Mesenchymal stem cell (in vitro differentiated cells and primary cell): ENCODE measurements around the gene CCDC201.

ENCODE experiments used
- DNase-seq: peaks from one replicate; pipeline ENCODE4 v3.0.0-alpha.2; 2013
- H2AFZ ChIP-seq: one replicate; pipeline ENCODE4 v1.6.1; 2013; ENCODE audit warnings: low read depth, mild to moderate bottlenecking, control low read depth, inconsistent platforms, low read length, moderate library complexity
- H2AK5ac ChIP-seq: 2 replicates; pipeline ENCODE4 v1.6.1; 2013; ENCODE audit warnings: low read length, moderate library complexity, mild to moderate bottlenecking, inconsistent platforms; ENCODE audit not compliant: severe bottlenecking
- H2BK120ac ChIP-seq: one replicate; pipeline ENCODE4 v1.6.1; 2013; ENCODE audit warnings: low read depth, mild to moderate bottlenecking, inconsistent platforms, low read length, moderate library complexity
- H2BK12ac ChIP-seq, 2 experiments: one replicate each; pipeline ENCODE4 v1.6.1; 2013; ENCODE audit warnings: inconsistent platforms in 2 of 2, low read length in 2 of 2, mild to moderate bottlenecking in 2 of 2, moderate library complexity in 2 of 2, control low read depth in 1 of 2
- H2BK15ac ChIP-seq: one replicate; pipeline ENCODE4 v1.6.1; 2013; ENCODE audit warnings: mild to moderate bottlenecking, low read depth, inconsistent platforms; ENCODE audit not compliant: poor library complexity, severe bottlenecking
- H2BK5ac ChIP-seq: 2 replicates; pipeline ENCODE4 v1.6.1; 2013; ENCODE audit warnings: low read depth, mild to moderate bottlenecking, low read length, control low read depth, inconsistent platforms; ENCODE audit not compliant: poor library complexity, severe bottlenecking
- H3K14ac ChIP-seq, 2 experiments: one replicate each; pipeline ENCODE4 v1.6.1; 2013; ENCODE audit warnings: inconsistent platforms in 2 of 2, low read length in 2 of 2, control low read depth in 1 of 2, mild to moderate bottlenecking in 1 of 2, moderate library complexity in 1 of 2
- H3K18ac ChIP-seq, 2 experiments: one replicate each; pipeline ENCODE4 v1.6.1; 2013; ENCODE audit warnings: inconsistent platforms in 2 of 2, low read length in 2 of 2, control low read depth in 1 of 2, low read depth in 1 of 2, mild to moderate bottlenecking in 1 of 2
- H3K23ac ChIP-seq, 2 experiments: one replicate each; pipeline ENCODE4 v1.6.1; 2013; ENCODE audit warnings: inconsistent platforms in 2 of 2, low read length in 2 of 2, mild to moderate bottlenecking in 2 of 2, moderate library complexity in 2 of 2, control low read depth in 1 of 2
- H3K27ac ChIP-seq: 2 replicates; pipeline ENCODE4 v1.5.1; 2013; ENCODE audit warnings: mild to moderate bottlenecking, moderate library complexity, low read length, control low read depth, inconsistent platforms; ENCODE audit not compliant: poor library complexity, severe bottlenecking
- H3K27me3 ChIP-seq, 2 experiments: 2 replicates each; pipeline versions ENCODE4 v1.6.1 to v1.7.0; 2013; ENCODE audit warnings: low read length in 2 of 2, mild to moderate bottlenecking in 2 of 2, moderate library complexity in 2 of 2, control low read depth in 1 of 2, inconsistent platforms in 1 of 2; ENCODE audit not compliant: control insufficient read depth in 1 of 2, insufficient read depth in 1 of 2
- H3K36me3 ChIP-seq, 2 experiments: 2 replicates each; pipeline versions ENCODE4 v1.6.1 to v1.7.0; 2013; ENCODE audit warnings: low read length in 2 of 2, control low read depth in 1 of 2, inconsistent platforms in 1 of 2, low read depth in 1 of 2, mild to moderate bottlenecking in 1 of 2; ENCODE audit not compliant: insufficient read depth in 2 of 2, control insufficient read depth in 1 of 2
- H3K4ac ChIP-seq, 2 experiments: one replicate each; pipeline ENCODE4 v1.6.1; 2013; ENCODE audit warnings: inconsistent platforms in 2 of 2, low read length in 2 of 2, mild to moderate bottlenecking in 2 of 2, moderate library complexity in 2 of 2, control low read depth in 1 of 2, low read depth in 1 of 2
- H3K4me1 ChIP-seq: 2 replicates; pipeline ENCODE4 v1.6.1; 2013; ENCODE audit warnings: low read depth, low read length, control low read depth; ENCODE audit not compliant: control insufficient read depth, insufficient read depth
- H3K4me2 ChIP-seq: 2 replicates; pipeline ENCODE4 v1.6.1; 2013; ENCODE audit warnings: low read length, mild to moderate bottlenecking, inconsistent platforms; ENCODE audit not compliant: poor library complexity, severe bottlenecking
- H3K4me3 ChIP-seq, 2 experiments: 2 replicates each; pipeline versions ENCODE4 v1.5.1 to v1.7.0; 2013; ENCODE audit warnings: low read length in 2 of 2, mild to moderate bottlenecking in 2 of 2, control low read depth in 1 of 2, low read depth in 1 of 2; ENCODE audit not compliant: insufficient read depth in 1 of 2
- H3K79me1 ChIP-seq: replicated peaks from 2 replicates; pipeline ENCODE4 v1.6.1; 2013; ENCODE audit warnings: mild to moderate bottlenecking, control low read depth, low read length, inconsistent platforms; ENCODE audit not compliant: poor library complexity, severe bottlenecking
- H3K9ac ChIP-seq: 2 replicates; pipeline ENCODE4 v1.7.0; 2013; ENCODE audit warnings: mild to moderate bottlenecking, low read length, moderate library complexity
- H3K9me3 ChIP-seq: 2 replicates; pipeline ENCODE4 v1.7.0; 2013; ENCODE audit warnings: mild to moderate bottlenecking, low read length; ENCODE audit not compliant: control insufficient read depth
- H4K8ac ChIP-seq: one replicate; pipeline ENCODE4 v1.6.1; 2013; ENCODE audit warnings: inconsistent platforms, mild to moderate bottlenecking, low read length, moderate library complexity
- H4K91ac ChIP-seq: one replicate; pipeline ENCODE4 v1.6.1; 2013; ENCODE audit warnings: mild to moderate bottlenecking, low read length, inconsistent platforms
- WGBS: methylation state at CpG from one replicate; pipeline ENCODE4 v1.1.7; 2013; ENCODE audit warnings: mixed read lengths; 5-methylcytosine and 5-hydroxymethylcytosine counted together

Gene CCDC201

DNA sequence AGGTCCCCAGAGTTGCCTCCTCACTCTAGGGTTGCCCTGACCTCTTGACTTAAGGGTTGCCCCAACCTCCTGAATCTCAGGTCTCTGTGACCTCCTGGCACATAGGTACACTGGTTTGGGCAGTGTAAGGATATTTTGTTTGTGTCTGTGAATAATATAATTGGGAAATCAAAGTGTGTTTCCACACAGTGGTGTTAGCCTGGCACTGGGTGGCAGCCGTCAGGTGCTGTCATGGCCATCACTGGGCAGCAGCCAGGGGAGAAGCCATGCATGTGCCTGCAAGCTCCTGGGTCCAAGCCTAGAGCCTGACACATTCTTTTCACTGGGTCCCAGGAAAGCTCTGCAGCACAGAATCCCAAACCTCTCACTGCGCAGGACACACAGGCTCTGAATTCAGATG lies 3.6 kb upstream of the CCDC201 start:
- no peak for DNase-seq
- H3K4ac ChIP-seq: no peak overlapping the region
- H3K9ac ChIP-seq: no peak overlapping the region
- no peak overlapping the region for H3K14ac ChIP-seq
- no peaks in the 10 kb centered on the region for H3K27me3 ChIP-seq
- no peak overlapping the region for H2BK5ac ChIP-seq
- no peak overlapping the region for H4K91ac ChIP-seq
- 70% methylated on average over 2 of the region's 2 CpGs for WGBS
- no peak overlapping the region for H2BK15ac ChIP-seq
- H3K4me3 ChIP-seq: no peak overlapping the region
- H3K79me1 ChIP-seq: no peaks in the 10 kb centered on the region
- no peak overlapping the region for H3K4me2 ChIP-seq
- H3K23ac ChIP-seq: no peak overlapping the region
- no peak overlapping the region for H2AFZ ChIP-seq
- peak overlapping the region in 1 of 2 experiments; percentile 11 for H2BK12ac ChIP-seq
- no peak overlapping the region for H2BK120ac ChIP-seq
- no peak overlapping the region for H3K18ac ChIP-seq
- no peak overlapping the region for H2AK5ac ChIP-seq
- H3K27ac ChIP-seq: no peak overlapping the region
- H4K8ac ChIP-seq: no peak overlapping the region
- peaks cover 3% of the 10 kb centered on the region for H3K4me1 ChIP-seq
- no peaks in the 10 kb centered on the region for H3K36me3 ChIP-seq
- no peaks in the 10 kb centered on the region for H3K9me3 ChIP-seq

DNA sequence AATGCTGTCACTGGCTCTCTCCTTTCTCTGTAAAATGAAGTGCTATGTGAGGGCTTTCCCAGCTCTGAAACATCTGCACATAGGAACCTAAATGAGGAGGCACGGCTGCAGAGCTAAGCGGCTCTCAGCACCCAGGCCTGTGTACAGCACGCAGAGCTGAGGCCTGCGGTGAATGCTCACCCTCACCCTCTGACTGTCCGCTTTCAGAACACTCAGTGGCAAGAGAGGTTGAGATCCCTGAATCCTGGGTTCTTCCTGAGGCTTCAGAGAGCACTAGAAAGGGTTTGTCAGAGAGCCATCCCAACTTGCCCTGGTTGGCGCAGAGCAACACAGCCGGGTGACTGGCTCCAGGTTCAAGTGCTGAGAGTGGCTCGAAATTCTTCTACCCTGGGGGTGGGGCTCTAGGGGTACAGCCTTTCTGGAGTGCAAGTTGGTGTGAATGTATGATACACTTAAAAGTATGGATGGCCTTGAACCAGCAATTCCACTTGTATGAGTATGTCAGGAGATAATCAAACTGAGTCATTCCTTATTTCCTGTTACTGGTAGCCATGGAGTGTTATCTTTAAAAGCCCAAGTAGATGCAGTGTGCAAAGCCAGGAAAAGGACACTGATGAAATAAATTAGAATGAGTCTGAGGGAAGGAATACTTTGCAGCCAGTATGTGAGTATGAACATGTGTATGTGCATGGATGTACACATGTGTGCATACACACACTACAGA lies 1.7 kb upstream of the CCDC201 start:
- H3K23ac ChIP-seq: no peak overlapping the region
- whole genome bisulfite sequencing: 68% methylated on average over 8 of the region's 8 CpGs
- peak overlapping the region; percentile 14 to 82 for H2BK12ac ChIP-seq
- no peak overlapping the region for H3K27ac ChIP-seq
- H3K14ac ChIP-seq: peak overlapping the region in 1 of 2 experiments; percentile 23
- peak; percentile 87 for DNase-seq
- no peak overlapping the region for H2BK5ac ChIP-seq
- no peaks in the 10 kb centered on the region for H3K9me3 ChIP-seq
- H2BK120ac ChIP-seq: no peak overlapping the region
- H4K91ac ChIP-seq: peak overlapping the region; percentile 52
- H3K36me3 ChIP-seq: no peaks in the 10 kb centered on the region
- H2AK5ac ChIP-seq: no peak overlapping the region
- peaks cover 3% of the 10 kb centered on the region for H3K4me1 ChIP-seq
- H3K4ac ChIP-seq: peak overlapping the region; percentile 35 to 58
- no peaks in the 10 kb centered on the region for H3K27me3 ChIP-seq
- no peak overlapping the region for H3K4me3 ChIP-seq
- H4K8ac ChIP-seq: peak overlapping the region; percentile 5
- no peak overlapping the region for H3K4me2 ChIP-seq
- H2BK15ac ChIP-seq: no peak overlapping the region
- H2AFZ ChIP-seq: no peak overlapping the region
- no peak overlapping the region for H3K9ac ChIP-seq
- peak overlapping the region; percentile 13 to 25 for H3K18ac ChIP-seq
- H3K79me1 ChIP-seq: no peaks in the 10 kb centered on the region

DNA sequence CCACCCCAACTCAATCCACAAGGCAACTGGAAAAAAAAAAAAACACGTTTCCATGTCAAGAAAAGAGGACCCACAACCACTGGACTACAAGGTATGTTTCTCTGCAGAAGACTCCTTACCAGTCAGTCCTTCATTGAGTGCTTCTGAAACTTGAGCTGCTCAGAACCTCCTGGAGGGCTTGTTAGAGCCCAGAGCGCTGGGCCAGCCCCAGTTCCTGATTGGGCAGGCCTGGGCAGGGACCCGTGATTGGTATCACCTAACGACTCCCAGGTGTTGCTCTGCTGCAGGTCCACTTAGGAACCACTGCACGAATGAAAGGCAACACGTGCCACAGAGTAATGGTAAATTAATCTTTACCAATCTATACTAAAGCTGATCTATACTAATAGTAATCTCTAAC lies 473 bp upstream of the CCDC201 start:
- no peak overlapping the region for H2BK120ac ChIP-seq
- 92% methylated on average over 4 of the region's 6 CpGs for WGBS

DNA sequence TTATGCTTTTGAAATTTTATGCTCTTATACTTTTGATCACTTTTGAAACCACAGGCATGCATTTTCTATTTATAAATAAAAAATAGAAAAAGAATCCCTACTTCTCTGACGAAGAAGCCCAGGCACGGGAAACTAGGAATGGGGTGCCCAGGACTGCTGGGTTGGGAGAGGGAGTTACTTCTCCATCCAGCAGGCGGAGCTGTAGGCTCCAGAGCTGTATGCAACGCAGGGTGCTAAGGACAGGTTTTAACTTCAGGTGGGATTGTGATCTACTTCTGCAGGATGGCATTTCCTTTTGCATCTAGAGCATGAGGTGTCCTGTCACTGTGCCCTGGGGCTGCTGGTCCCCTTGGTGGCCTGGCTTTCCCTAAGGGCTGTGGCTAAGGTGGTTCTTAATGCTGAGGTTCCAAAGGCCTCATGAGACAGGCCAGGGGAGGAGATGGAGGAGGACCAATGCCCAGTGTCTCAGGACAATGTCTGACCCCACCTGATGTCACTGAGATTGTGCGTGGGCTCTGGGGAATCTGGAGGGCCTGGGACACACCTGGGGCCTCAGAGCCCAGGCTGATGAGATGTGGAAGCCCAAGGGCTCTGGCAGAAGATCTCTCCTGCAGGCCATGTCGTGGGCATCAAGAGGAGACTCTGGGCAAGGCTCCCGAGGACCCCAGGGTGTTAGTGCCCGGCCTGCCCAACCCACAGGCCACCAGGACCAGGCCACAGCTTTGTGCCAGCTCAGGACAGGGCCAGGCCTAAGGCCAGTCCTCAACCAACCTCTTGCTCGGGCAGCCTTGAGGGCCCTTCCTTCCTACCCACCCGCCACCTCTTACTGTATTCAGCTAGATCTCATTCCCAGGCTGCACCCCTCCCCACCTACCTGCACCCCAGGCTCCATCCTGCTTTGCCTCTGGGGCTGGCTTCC lies 507 bp downstream of the CCDC201 start:
- H3K4me3 ChIP-seq: no peak overlapping the region
- H3K14ac ChIP-seq: no peak overlapping the region
- H3K23ac ChIP-seq: no peak overlapping the region
- peaks cover 3% of the 10 kb centered on the region for H3K4me1 ChIP-seq
- H2BK12ac ChIP-seq: peak overlapping the region in 1 of 2 experiments; percentile 57
- H2BK15ac ChIP-seq: peak overlapping the region; percentile 16
- H2AK5ac ChIP-seq: no peak overlapping the region
- no peaks in the 10 kb centered on the region for H3K36me3 ChIP-seq
- H4K8ac ChIP-seq: no peak overlapping the region
- H2BK5ac ChIP-seq: no peak overlapping the region
- no peaks in the 10 kb centered on the region for H3K27me3 ChIP-seq
- H3K79me1 ChIP-seq: no peaks in the 10 kb centered on the region
- no peak overlapping the region for H3K27ac ChIP-seq
- H2AFZ ChIP-seq: no peak overlapping the region
- peak overlapping the region; percentile 31 for H4K91ac ChIP-seq
- no peak overlapping the region for H3K4me2 ChIP-seq
- no peak overlapping the region for H3K9ac ChIP-seq
- peak; percentile 11 for DNase-seq
- WGBS: 66% methylated on average over 10 of the region's 10 CpGs
- H2BK120ac ChIP-seq: no peak overlapping the region
- no peak overlapping the region for H3K18ac ChIP-seq
- no peaks in the 10 kb centered on the region for H3K9me3 ChIP-seq
- H3K4ac ChIP-seq: peak overlapping the region in 1 of 2 experiments; percentile 17

More for the DNA sequence above, 473 bp upstream of the CCDC201 start:
- no peaks in the 10 kb centered on the region for H3K79me1 ChIP-seq
- no peak overlapping the region for H4K91ac ChIP-seq
- no peak overlapping the region for H3K4ac ChIP-seq
- H3K4me3 ChIP-seq: no peak overlapping the region
- DNase-seq: no peak
- no peaks in the 10 kb centered on the region for H3K27me3 ChIP-seq
- no peak overlapping the region for H3K27ac ChIP-seq
- no peak overlapping the region for H2AFZ ChIP-seq
- H4K8ac ChIP-seq: no peak overlapping the region
- H2BK5ac ChIP-seq: no peak overlapping the region
- no peak overlapping the region for H2AK5ac ChIP-seq
- no peak overlapping the region for H3K14ac ChIP-seq
- no peaks in the 10 kb centered on the region for H3K36me3 ChIP-seq
- H3K4me2 ChIP-seq: no peak overlapping the region
- H2BK15ac ChIP-seq: no peak overlapping the region
- no peak overlapping the region for H3K18ac ChIP-seq
- H3K23ac ChIP-seq: no peak overlapping the region
- no peaks in the 10 kb centered on the region for H3K9me3 ChIP-seq
- no peak overlapping the region for H2BK12ac ChIP-seq
- no peak overlapping the region for H3K9ac ChIP-seq
- H3K4me1 ChIP-seq: peaks cover 3% of the 10 kb centered on the region
